GM18951 (cell line): ENCODE data around the gene NECTIN4.
A peak's percentile ranks its signal among the peaks of the same experiment; 100 is the strongest.
"Not testable (repeated sequence)": the region's sequence is repeated elsewhere in the genome, so short reads cannot be mapped to it uniquely, and the experiment has no call there.

Experiments used
- POLR2A ChIP-seq: IDR thresholded peaks from 4 replicates; pipeline ENCODE4 v1.6.1; 2011; ENCODE audit warnings: mild to moderate bottlenecking; ENCODE audit not compliant: insufficient read length, insufficient read depth; ENCODE audit errors: extremely low read depth
- in situ Hi-C: fragments of 300-500 bp; cut with MboI; formaldehyde crosslinking; loops from one replicate; pipeline ENCODE4 v1.12.0; 2022; ENCODE audit warnings: low sequenced_read_pairs, mixed read lengths, inconsistent platforms; ENCODE audit not compliant: unreplicated experiment

The NECTIN4 gene

GRCh38 chr1:161119092-161119903 is 29.9 kb upstream of the NECTIN4 start:
- no peak for TF ChIP-seq POLR2A
- in situ Hi-C loops: no loop called here

- in situ Hi-C loops: no loop called here
- TF ChIP-seq POLR2A: peak; percentile 94
These were observed 28.6 kb upstream of the NECTIN4 start, which contains the start of the genes NIT1 and PFDN2 for GRCh38 chr1:161117759-161118581. NIT1 (plus strand) TSS chr1:161118105; CDS start chr1:161118177, 72 bp downstream. PFDN2 (minus strand) TSS chr1:161118037; CDS start chr1:161118026, 11 bp downstream.

- in situ Hi-C loops: not testable (repeated sequence)
These were observed 26.6 kb upstream of the NECTIN4 start for GRCh38 chr1:161115961-161116360.

GRCh38 chr1:161115132-161115711 is 25.9 kb upstream of the NECTIN4 start:
- no peak for TF ChIP-seq POLR2A
- in situ Hi-C loops: no loop called here

GRCh38 chr1:161114556-161114955 is 25.2 kb upstream of the NECTIN4 start:
- in situ Hi-C loops: no loop called here
- no peak for TF ChIP-seq POLR2A

GRCh38 chr1:161113915-161114314 is 24.6 kb upstream of the NECTIN4 start:
- TF ChIP-seq POLR2A: no peak
- in situ Hi-C loops: no loop called here

GRCh38 chr1:161111527-161111926 is 22.2 kb upstream of the NECTIN4 start:
- TF ChIP-seq POLR2A: no peak
- in situ Hi-C loops: no loop called here

GRCh38 chr1:161111117-161111516 is 21.8 kb upstream of the NECTIN4 start:
- in situ Hi-C loops: no loop called here
- TF ChIP-seq POLR2A: no peak

- no peak for TF ChIP-seq POLR2A
- in situ Hi-C loops: no loop called here
These were observed 17.1 kb upstream of the NECTIN4 start for GRCh38 chr1:161106431-161106830.

- TF ChIP-seq POLR2A: no peak
- in situ Hi-C loops: no loop called here
These were observed 11.2 kb upstream of the NECTIN4 start for GRCh38 chr1:161100556-161100955.

GRCh38 chr1:161099090-161099802 is 9.9 kb upstream of the NECTIN4 start:
- TF ChIP-seq POLR2A: no peak
- in situ Hi-C loops: no loop called here

- in situ Hi-C loops: no loop called here
- peak; percentile 47 for TF ChIP-seq POLR2A
These were observed 9.1 kb upstream of the NECTIN4 start, which contains the start of gene KLHDC9 for GRCh38 chr1:161098210-161099068. KLHDC9 (plus strand) TSS chr1:161098361; CDS start chr1:161098536, 175 bp downstream.
